SK-N-SH (cell line): ENCODE results near the gene HYAL1. TPM values are rescaled to one million over a fixed set of nuclear protein-coding genes. Genes with fewer than 3 reads are reported as not detected.

ENCODE experiments used
- CTCF ChIA-PET: fragments of 300-600, 350-600 bp; formaldehyde crosslinking; extraction: SDS; loops from one replicate; lab custom pipeline; 2021; lab: Yijun Ruan, JAX
- POLR2A ChIA-PET: fragments of 350-600 bp; sonication (Branson Sonifier 250); formaldehyde crosslinking; extraction: SDS; loops from one replicate; lab custom pipeline; 2020; ENCODE audit warnings: antibody characterized with exemption, inconsistent platforms; lab: Yijun Ruan, JAX
- DNase-seq: peaks from one replicate; pipeline ENCODE4 v3.0.0; 2012
- H2AFZ ChIP-seq: fragments of 200-600 bp; sonication (generic); 2 replicates; pipeline ENCODE4 v1.8.1; 2016; ENCODE audit warnings: antibody characterized with exemption, mild to moderate bottlenecking, low read depth
- H3F3A ChIP-seq: fragments of 200-600 bp; sonication (generic); replicated peaks from 2 replicates; pipeline ENCODE3; 2016; ENCODE audit warnings: antibody characterized with exemption, mild to moderate bottlenecking; ENCODE audit not compliant: insufficient read depth
- H3K27ac ChIP-seq, 2 experiments: fragments of 200-500 bp in 1 of 2; fragments of 200-600 bp in 1 of 2; sonication (Bioruptor generic) in 1 of 2; sonication (generic), shearing (Covaris generic) in 1 of 2; 2 replicates each; pipeline versions ENCODE4 v1.5.1 to v1.6.1; 2014 to 2016; ENCODE audit warnings: low read depth in 2 of 2, inconsistent platforms in 1 of 2, low read length in 1 of 2, mild to moderate bottlenecking in 1 of 2, mixed read lengths in 1 of 2
- H3K27me3 ChIP-seq: fragments of 200-600 bp; sonication (generic), shearing (Covaris generic); 2 replicates; pipeline ENCODE4 v1.6.1; 2016; ENCODE audit warnings: mixed run types; ENCODE audit not compliant: insufficient read depth
- H3K36me3 ChIP-seq, 2 experiments: fragments of 200-500 bp in 1 of 2; fragments of 200-600 bp in 1 of 2; sonication (Bioruptor generic) in 1 of 2; sonication (generic) in 1 of 2; replicated peaks in 1 of 2; 2 replicates each; pipeline versions ENCODE3 to v1.5.1; 2014 to 2016; ENCODE audit warnings: low read length in 1 of 2, mild to moderate bottlenecking in 1 of 2; ENCODE audit not compliant: insufficient read depth in 2 of 2, control insufficient read depth in 1 of 2
- H3K4me1 ChIP-seq, 2 experiments: fragments of 200-500 bp in 1 of 2; fragments of 200-600 bp in 1 of 2; sonication (Bioruptor generic) in 1 of 2; sonication (generic), shearing (Covaris generic) in 1 of 2; 2 replicates each; pipeline versions ENCODE4 v1.5.1 to v1.6.1; 2014 to 2016; ENCODE audit warnings: low read depth in 1 of 2, low read length in 1 of 2, mixed run types in 1 of 2; ENCODE audit not compliant: insufficient read depth in 2 of 2, control insufficient read depth in 1 of 2
- H3K4me2 ChIP-seq: fragments of 200-600 bp; sonication (generic), shearing (Covaris generic); 2 replicates; pipeline ENCODE4 v1.6.1; 2017; ENCODE audit warnings: mixed run types
- H3K4me3 ChIP-seq, 2 experiments: fragments of 200-500 bp in 1 of 2; fragments of 200-600 bp in 1 of 2; sonication (Bioruptor generic) in 1 of 2; sonication (generic), shearing (Covaris generic) in 1 of 2; 2 replicates each; pipeline versions ENCODE4 v1.5.1 to v1.8.1; 2014 to 2016; ENCODE audit warnings: low read depth in 2 of 2, inconsistent platforms in 1 of 2, low read length in 1 of 2, mild to moderate bottlenecking in 1 of 2, mixed read lengths in 1 of 2, moderate library complexity in 1 of 2
- H3K79me2 ChIP-seq: fragments of 200-600 bp; sonication (generic); 2 replicates; pipeline ENCODE4 v1.8.1; 2017; ENCODE audit warnings: mild to moderate bottlenecking; ENCODE audit not compliant: insufficient read depth
- H3K9ac ChIP-seq: fragments of 200-600 bp; sonication (generic); 2 replicates; pipeline ENCODE4 v1.6.1; 2017; ENCODE audit warnings: mixed run types
- H3K9me2 ChIP-seq: fragments of 200-600 bp; sonication (generic); 2 replicates; pipeline ENCODE4 v1.6.1; 2017; ENCODE audit warnings: mixed run types
- H3K9me3 ChIP-seq: fragments of 200-600 bp; sonication (generic); 2 replicates; pipeline ENCODE4 v1.6.1; 2017; ENCODE audit warnings: mixed run types, mild to moderate bottlenecking, moderate library complexity
- H4K20me1 ChIP-seq: fragments of 200-600 bp; sonication (generic); 2 replicates; pipeline ENCODE4 v1.6.1; 2017; ENCODE audit warnings: mild to moderate bottlenecking, mixed run types; ENCODE audit not compliant: insufficient read depth
- EZH2phosphoT487 ChIP-seq: fragments of 200-600 bp; sonication (generic); IDR thresholded peaks from 2 replicates; pipeline ENCODE4 v1.6.1; 2017; ENCODE audit warnings: low read depth, mixed run types, mild to moderate bottlenecking, antibody characterized with exemption, moderate library complexity, borderline replicate concordance
- FOXM1 ChIP-seq: IDR thresholded peaks from 2 replicates; pipeline ENCODE4 v1.4.0; 2012; ENCODE audit warnings: low read depth, mild to moderate bottlenecking
- GABPA ChIP-seq: IDR thresholded peaks from 2 replicates; pipeline ENCODE4 v1.4.0; 2012; ENCODE audit warnings: low read depth, mild to moderate bottlenecking
- JUND ChIP-seq: IDR thresholded peaks from 2 replicates; pipeline ENCODE4 v1.4.0; 2012
- MXI1 ChIP-seq: IDR thresholded peaks from 2 replicates; pipeline ENCODE4 v1.6.1; 2012; ENCODE audit warnings: mild to moderate bottlenecking, low read depth, low read length, improper control_type of control experiment
- POLR2AphosphoS5 ChIP-seq: IDR thresholded peaks from 2 replicates; pipeline ENCODE4 v1.6.1; 2012; ENCODE audit warnings: low read depth, low read length
- RFX5 ChIP-seq: IDR thresholded peaks from 2 replicates; pipeline ENCODE4 v1.6.1; 2012; ENCODE audit warnings: mild to moderate bottlenecking, improper control_type of control experiment, low read length
- RXRA ChIP-seq: IDR thresholded peaks from 2 replicates; pipeline ENCODE4 v1.4.0; 2012; ENCODE audit warnings: low read depth, mild to moderate bottlenecking, borderline replicate concordance
- TAF1 ChIP-seq: IDR thresholded peaks from 2 replicates; pipeline ENCODE4 v1.6.1; 2012; ENCODE audit warnings: low read depth, mild to moderate bottlenecking, low read length, moderate library complexity, borderline replicate concordance
- YY1 ChIP-seq: IDR thresholded peaks from 2 replicates; pipeline ENCODE4 v1.4.0; 2012; ENCODE audit warnings: low read depth, mild to moderate bottlenecking
- WGBS: methylation state at CpG from one replicate; pipeline ENCODE4 v1.1.6; 2017; ENCODE audit warnings: low lambda C conversion rate; 5-methylcytosine and 5-hydroxymethylcytosine counted together
- polyA plus RNA-seq, 3 experiments: library from polyadenylated mRNA; depleted of rRNA; stranded (reverse); fragments of >200 nt; gene quantifications; 2 replicates each; pipeline ENCODE4 v1.2.3, GENCODE V29; 2012
- TF ChIP-seq, protein P1 (sequence below): IDR thresholded peaks from 2 replicates; pipeline ENCODE4 v1.4.0; 2012; ENCODE audit warnings: low read depth, borderline replicate concordance
- TF ChIP-seq, protein P2 (sequence below): fragments of 150-350 bp; IDR thresholded peaks from 2 replicates; pipeline ENCODE4 v1.6.1; 2017; ENCODE audit warnings: antibody characterized with exemption, low read length, low read depth, borderline replicate concordance
- TF ChIP-seq, protein P3 (sequence below): IDR thresholded peaks from 2 replicates; pipeline ENCODE4 v1.4.0; 2012; ENCODE audit warnings: low read depth
- TF ChIP-seq, protein P4 (sequence below): IDR thresholded peaks from 2 replicates; pipeline ENCODE4 v1.6.1; 2012; ENCODE audit warnings: mild to moderate bottlenecking, low read depth, low read length, moderate library complexity

The HYAL1 gene
- polyA plus RNA-seq, 1 of the 3 experiments (the other 2 are of a cell fraction), result 0.30 TPM

DNA sequence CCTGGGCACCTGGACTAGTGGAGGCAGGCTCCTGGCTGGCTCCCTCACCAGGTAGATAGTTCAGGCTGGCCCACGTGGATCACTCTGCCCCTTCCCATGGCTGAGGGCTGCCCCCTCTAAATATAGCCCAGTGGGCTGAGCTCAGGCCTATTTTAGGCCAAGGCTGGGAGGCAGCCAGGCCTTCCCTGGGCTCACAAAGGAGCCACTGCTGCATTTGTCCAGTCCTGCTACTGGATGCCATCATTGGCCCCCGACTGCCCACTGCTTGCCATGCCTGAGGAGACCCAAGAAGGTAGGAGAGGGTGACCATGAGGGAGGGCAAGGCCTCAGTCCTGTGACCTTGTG, 24.5 kb downstream of the HYAL1 start, which contains the start of gene LSMEM2:
LSMEM2 (plus strand) TSS at position 208 of the 345 bp plus-strand sequence; CDS start at position 235, 27 bp downstream.
- Histone ChIP-seq H3K79me2 (no peaks in the 10 kb centered on the region), H2AFZ (no peak within 1 kb of the TSS), H3K9me2 (no peaks in the 10 kb centered on the region)
- POLR2A ChIA-PET, result interaction anchor here (1.2 kb wide), 1 partner anchor 19 kb away, joined by 4 read pairs; no protein-coding TSS in a partner anchor
- TF ChIP-seq FOXM1, result no peak
- no peak for TF ChIP-seq MXI1
- no peak for TF ChIP-seq TAF1
- no peak for TF ChIP-seq RFX5
- no peak for TF ChIP-seq JUND
- TF ChIP-seq, protein P1, sequence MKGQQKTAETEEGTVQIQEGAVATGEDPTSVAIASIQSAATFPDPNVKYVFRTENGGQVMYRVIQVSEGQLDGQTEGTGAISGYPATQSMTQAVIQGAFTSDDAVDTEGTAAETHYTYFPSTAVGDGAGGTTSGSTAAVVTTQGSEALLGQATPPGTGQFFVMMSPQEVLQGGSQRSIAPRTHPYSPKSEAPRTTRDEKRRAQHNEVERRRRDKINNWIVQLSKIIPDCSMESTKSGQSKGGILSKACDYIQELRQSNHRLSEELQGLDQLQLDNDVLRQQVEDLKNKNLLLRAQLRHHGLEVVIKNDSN, result no peak
- no peak for TF ChIP-seq EZH2phosphoT487
- TF ChIP-seq, protein P2, sequence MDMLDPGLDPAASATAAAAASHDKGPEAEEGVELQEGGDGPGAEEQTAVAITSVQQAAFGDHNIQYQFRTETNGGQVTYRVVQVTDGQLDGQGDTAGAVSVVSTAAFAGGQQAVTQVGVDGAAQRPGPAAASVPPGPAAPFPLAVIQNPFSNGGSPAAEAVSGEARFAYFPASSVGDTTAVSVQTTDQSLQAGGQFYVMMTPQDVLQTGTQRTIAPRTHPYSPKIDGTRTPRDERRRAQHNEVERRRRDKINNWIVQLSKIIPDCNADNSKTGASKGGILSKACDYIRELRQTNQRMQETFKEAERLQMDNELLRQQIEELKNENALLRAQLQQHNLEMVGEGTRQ, result no peak
- no peak for TF ChIP-seq POLR2AphosphoS5
- TF ChIP-seq GABPA, result no peak
- no peak for TF ChIP-seq RXRA
- TF ChIP-seq, protein P3, sequence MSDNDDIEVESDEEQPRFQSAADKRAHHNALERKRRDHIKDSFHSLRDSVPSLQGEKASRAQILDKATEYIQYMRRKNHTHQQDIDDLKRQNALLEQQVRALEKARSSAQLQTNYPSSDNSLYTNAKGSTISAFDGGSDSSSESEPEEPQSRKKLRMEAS, result no peak
- TF ChIP-seq, protein P4, sequence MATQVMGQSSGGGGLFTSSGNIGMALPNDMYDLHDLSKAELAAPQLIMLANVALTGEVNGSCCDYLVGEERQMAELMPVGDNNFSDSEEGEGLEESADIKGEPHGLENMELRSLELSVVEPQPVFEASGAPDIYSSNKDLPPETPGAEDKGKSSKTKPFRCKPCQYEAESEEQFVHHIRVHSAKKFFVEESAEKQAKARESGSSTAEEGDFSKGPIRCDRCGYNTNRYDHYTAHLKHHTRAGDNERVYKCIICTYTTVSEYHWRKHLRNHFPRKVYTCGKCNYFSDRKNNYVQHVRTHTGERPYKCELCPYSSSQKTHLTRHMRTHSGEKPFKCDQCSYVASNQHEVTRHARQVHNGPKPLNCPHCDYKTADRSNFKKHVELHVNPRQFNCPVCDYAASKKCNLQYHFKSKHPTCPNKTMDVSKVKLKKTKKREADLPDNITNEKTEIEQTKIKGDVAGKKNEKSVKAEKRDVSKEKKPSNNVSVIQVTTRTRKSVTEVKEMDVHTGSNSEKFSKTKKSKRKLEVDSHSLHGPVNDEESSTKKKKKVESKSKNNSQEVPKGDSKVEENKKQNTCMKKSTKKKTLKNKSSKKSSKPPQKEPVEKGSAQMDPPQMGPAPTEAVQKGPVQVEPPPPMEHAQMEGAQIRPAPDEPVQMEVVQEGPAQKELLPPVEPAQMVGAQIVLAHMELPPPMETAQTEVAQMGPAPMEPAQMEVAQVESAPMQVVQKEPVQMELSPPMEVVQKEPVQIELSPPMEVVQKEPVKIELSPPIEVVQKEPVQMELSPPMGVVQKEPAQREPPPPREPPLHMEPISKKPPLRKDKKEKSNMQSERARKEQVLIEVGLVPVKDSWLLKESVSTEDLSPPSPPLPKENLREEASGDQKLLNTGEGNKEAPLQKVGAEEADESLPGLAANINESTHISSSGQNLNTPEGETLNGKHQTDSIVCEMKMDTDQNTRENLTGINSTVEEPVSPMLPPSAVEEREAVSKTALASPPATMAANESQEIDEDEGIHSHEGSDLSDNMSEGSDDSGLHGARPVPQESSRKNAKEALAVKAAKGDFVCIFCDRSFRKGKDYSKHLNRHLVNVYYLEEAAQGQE, result no peak
- no peak for TF ChIP-seq YY1
- TF ChIP-seq, all 33 proteins: peak for 0
- Histone ChIP-seq H4K20me1 (no peaks in the 10 kb centered on the region), H3K9me3 (no peaks in the 10 kb centered on the region), H3K4me1 (peaks cover 0 to 7% of the 10 kb centered on the region in 2 experiments; a peak in 1 of 4 replicates), H3K4me3 (no peak within 1 kb of the TSS), H3K4me2 (no peak within 1 kb of the TSS), H3K36me3 (no peaks in the 10 kb centered on the region), H3K9ac (no peak within 1 kb of the TSS), H3K27ac (no peak within 1 kb of the TSS), H3K27me3 (0 out of 2 replicates have a peak, but pooled peaks cover 16% of the 10 kb centered on the region), H3F3A (peaks cover 9% of the 10 kb centered on the region)
- DNase-seq, result no peak
- CTCF ChIA-PET, result interaction anchor here (1.0 to 12.2 kb wide), 5 partner anchors 20 to 157 kb away, joined by 4 to 206 read pairs (median 11); partner anchors contain the start of genes GNAT1, HYAL3 and NAA80
- WGBS, result 57% methylated on average over 1 of the region's 2 CpGs
